ENCODE measurements around the gene LRRC74A.
"Not testable (repeated sequence)": the region's sequence is repeated elsewhere in the genome, so short reads cannot be mapped to it uniquely, and the experiment has no call there.

The LRRC74A gene

GRCh38 chr14:76900682-76901081 is 74.5 kb downstream of the LRRC74A start:
- DNase-seq = no peak

- no peak for DNase-seq
These were observed 75.2 kb downstream of the LRRC74A start for GRCh38 chr14:76901171-76902055.

- DNase-seq = no peak
These were observed 76.4 kb downstream of the LRRC74A start for GRCh38 chr14:76902591-76902990.

GRCh38 chr14:76904100-76904739 is 78.0 kb downstream of the LRRC74A start:
- peak; percentile 71 for DNase-seq

GRCh38 chr14:76904740-76905569 is 78.7 kb downstream of the LRRC74A start:
- DNase-seq = peak; percentile 99

- no peak for DNase-seq
These were observed 82.6 kb downstream of the LRRC74A start for GRCh38 chr14:76908834-76909233.

GRCh38 chr14:76909266-76909665 is 83.1 kb downstream of the LRRC74A start:
- DNase-seq = no peak

GRCh38 chr14:76910371-76910890 is 84.2 kb downstream of the LRRC74A start:
- DNase-seq = no peak

GRCh38 chr14:76911473-76911872 is 85.3 kb downstream of the LRRC74A start:
- no peak for DNase-seq

GRCh38 chr14:76914533-76915081 is 88.4 kb downstream of the LRRC74A start:
- DNase-seq = not testable (repeated sequence)

- DNase-seq = no peak
These were observed 90.0 kb downstream of the LRRC74A start for GRCh38 chr14:76916040-76916715.

GRCh38 chr14:76917158-76917596 is 91.0 kb downstream of the LRRC74A start:
- peak; percentile 61 for DNase-seq

- no peak for DNase-seq
These were observed 91.6 kb downstream of the LRRC74A start for GRCh38 chr14:76917745-76918255.

GRCh38 chr14:76918256-76918781 is 92.1 kb downstream of the LRRC74A start:
- peak; percentile 73 for DNase-seq

- peak; percentile 91 for DNase-seq
These were observed 92.7 kb downstream of the LRRC74A start for GRCh38 chr14:76918782-76919394.
